ENCODE measurements around the gene SRMS. TPM values are rescaled to one million over a fixed set of nuclear protein-coding genes. Genes with fewer than 3 reads are reported as not detected.

SRMS gene
- total and polyA plus RNA-seq, 2 donors (not counting 1 experiment from before 2014, with no cell fraction given) = not detected

DNA sequence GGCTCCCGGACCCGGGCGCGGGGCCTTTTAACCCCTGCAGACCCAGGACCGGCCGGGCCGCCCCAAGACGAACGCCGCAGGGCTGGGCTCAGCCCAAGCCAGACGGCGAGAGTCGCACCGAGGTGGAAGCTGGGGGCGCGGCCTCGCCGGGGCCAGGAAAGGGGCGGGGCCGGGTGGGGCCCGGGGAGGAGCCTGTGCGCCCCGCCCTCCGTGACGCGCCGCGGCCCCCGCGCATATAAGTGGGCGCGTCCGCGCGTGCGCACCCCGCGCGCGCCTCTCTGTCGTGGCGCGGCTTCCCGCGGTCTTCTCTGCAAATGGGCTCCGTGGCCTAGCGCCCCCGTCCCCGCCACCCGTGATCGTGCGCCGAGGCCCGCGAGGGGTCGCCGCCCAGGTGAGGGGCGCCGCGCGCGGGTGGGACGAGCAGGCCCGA is 27.0 kb downstream of the SRMS start, which contains the start of gene PPDPF:
Gene PPDPF, plus strand, starts transcription at position 262 of the 430 bp plus-strand sequence. CDS start 544 bp downstream, outside the sequence.
- Histone ChIP-seq H3K79me2 (ENCODE audit: control insufficient read depth, insufficient read depth, low read length) (peaks cover 14% of the 10 kb centered on the region), H3K9me3 (ENCODE audit: control insufficient read depth, insufficient read depth, low read depth, low read length) (no peaks in the 10 kb centered on the region), H3K27ac (ENCODE audit: insufficient read depth, low read length) (peak within 1 kb of the TSS; percentile 79), H3K4me2 (ENCODE audit: extremely low read depth, insufficient read depth, low read length) (peak within 1 kb of the TSS; percentile 87), H2AFZ (ENCODE audit: low read length) (peak within 1 kb of the TSS; percentile 62), H3K4me1 (ENCODE audit: control insufficient read depth, extremely low read depth, insufficient read depth, low read length) (peaks cover 2% of the 10 kb centered on the region), H3K4me3 (replicated peaks in 1 of 4; ENCODE audit: control extremely low read depth in 1 of 4, insufficient read depth in 1 of 4, low read depth in 3 of 4, low read length in 4 of 4) (peak within 1 kb of the TSS; percentile 69 to 92 (median 92)), H3K36me3 (ENCODE audit: control insufficient read depth, insufficient read depth, low read length) (peaks cover 5% of the 10 kb centered on the region), H4K20me1 (ENCODE audit: control insufficient read depth, extremely low read depth, insufficient read depth, low read length) (no peaks in the 10 kb centered on the region), H3K27me3 (ENCODE audit: control insufficient read depth, insufficient read depth, low read length) (no peaks in the 10 kb centered on the region), H3K9ac (ENCODE audit: insufficient read depth, low read length) (peak within 1 kb of the TSS; percentile 81)
- TF ChIP-seq, protein P1, sequence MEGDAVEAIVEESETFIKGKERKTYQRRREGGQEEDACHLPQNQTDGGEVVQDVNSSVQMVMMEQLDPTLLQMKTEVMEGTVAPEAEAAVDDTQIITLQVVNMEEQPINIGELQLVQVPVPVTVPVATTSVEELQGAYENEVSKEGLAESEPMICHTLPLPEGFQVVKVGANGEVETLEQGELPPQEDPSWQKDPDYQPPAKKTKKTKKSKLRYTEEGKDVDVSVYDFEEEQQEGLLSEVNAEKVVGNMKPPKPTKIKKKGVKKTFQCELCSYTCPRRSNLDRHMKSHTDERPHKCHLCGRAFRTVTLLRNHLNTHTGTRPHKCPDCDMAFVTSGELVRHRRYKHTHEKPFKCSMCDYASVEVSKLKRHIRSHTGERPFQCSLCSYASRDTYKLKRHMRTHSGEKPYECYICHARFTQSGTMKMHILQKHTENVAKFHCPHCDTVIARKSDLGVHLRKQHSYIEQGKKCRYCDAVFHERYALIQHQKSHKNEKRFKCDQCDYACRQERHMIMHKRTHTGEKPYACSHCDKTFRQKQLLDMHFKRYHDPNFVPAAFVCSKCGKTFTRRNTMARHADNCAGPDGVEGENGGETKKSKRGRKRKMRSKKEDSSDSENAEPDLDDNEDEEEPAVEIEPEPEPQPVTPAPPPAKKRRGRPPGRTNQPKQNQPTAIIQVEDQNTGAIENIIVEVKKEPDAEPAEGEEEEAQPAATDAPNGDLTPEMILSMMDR (conservative IDR thresholded peaks at IDR 0.05 in 1 of 2, IDR thresholded peaks at IDR 0.05 in 1 of 2; ENCODE audit: low read depth in 1 of 2, low read length in 2 of 2) = no peak
- TF ChIP-seq EZH2 (IDR thresholded peaks at IDR 0.05; ENCODE audit: low read length, missing control alignments) = no peak
- DNase-seq (ENCODE audit: low read depth in 2 of 2) = peak; percentile 67 to 80

DNA sequence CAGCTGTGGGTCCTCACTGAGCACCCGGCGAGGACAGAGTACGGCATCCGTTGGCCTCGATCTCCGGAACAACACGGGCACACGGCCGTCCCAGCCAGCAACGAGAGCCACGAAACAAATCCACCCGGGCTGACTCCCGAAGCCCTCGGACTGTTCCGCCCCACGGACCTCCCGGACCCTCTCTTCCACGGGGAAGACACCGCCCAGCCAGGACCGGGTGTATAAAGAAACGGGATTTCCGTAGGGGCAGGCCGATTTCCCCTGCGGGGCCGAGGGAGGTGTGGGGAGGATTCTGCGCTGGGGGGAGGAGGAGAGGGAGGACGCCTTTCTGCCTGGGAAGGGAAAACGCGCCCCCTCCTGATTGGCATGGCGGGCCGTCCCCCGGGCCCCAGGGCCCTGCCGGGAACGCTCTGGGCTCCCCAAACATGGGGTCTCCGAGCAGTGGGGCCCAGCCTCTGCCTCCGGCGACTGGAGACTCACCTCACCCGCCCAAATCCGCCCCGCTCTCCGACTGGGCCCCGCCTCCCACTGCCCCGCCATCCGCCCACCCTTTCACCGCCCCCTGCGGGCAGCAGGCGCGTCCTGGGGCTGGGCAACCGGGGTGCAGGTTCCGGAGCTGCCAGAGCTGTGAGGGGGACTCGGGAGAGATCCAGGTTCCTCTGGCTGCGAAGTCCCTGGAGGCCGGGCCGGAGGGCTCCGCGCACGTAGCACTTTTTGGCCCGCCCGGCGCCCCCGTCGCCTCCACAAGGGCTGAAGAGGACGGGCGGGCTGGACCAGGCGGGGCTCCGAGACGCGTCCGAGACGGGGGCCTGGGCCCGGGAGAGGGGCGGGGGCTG is 27.7 kb downstream of the SRMS start:
- Histone ChIP-seq H3K36me3 (ENCODE audit: control insufficient read depth, insufficient read depth, low read length) (peaks cover 5% of the 10 kb centered on the region), H3K9me3 (ENCODE audit: control insufficient read depth, insufficient read depth, low read depth, low read length) (no peaks in the 10 kb centered on the region), H3K9ac (ENCODE audit: insufficient read depth, low read length) (peak overlapping the region; percentile 81), H3K4me3 (replicated peaks in 1 of 4; ENCODE audit: control extremely low read depth in 1 of 4, insufficient read depth in 1 of 4, low read depth in 3 of 4, low read length in 4 of 4) (peak overlapping the region; percentile 54 to 92 (median 62)), H3K4me1 (ENCODE audit: control insufficient read depth, extremely low read depth, insufficient read depth, low read length) (peaks cover 2% of the 10 kb centered on the region), H3K27ac (ENCODE audit: insufficient read depth, low read length) (peak overlapping the region; percentile 27), H4K20me1 (ENCODE audit: control insufficient read depth, extremely low read depth, insufficient read depth, low read length) (no peaks in the 10 kb centered on the region), H2AFZ (ENCODE audit: low read length) (peak overlapping the region; percentile 62), H3K27me3 (ENCODE audit: control insufficient read depth, insufficient read depth, low read length) (no peaks in the 10 kb centered on the region), H3K4me2 (ENCODE audit: extremely low read depth, insufficient read depth, low read length) (peak overlapping the region; percentile 87), H3K79me2 (ENCODE audit: control insufficient read depth, insufficient read depth, low read length) (peaks cover 14% of the 10 kb centered on the region)
- peak; percentile 46 to 49 for DNase-seq (ENCODE audit: low read depth in 2 of 2)
- TF ChIP-seq EZH2 (IDR thresholded peaks at IDR 0.05; ENCODE audit: low read length, missing control alignments) = no peak
- TF ChIP-seq, protein P1 (conservative IDR thresholded peaks at IDR 0.05 in 1 of 2, IDR thresholded peaks at IDR 0.05 in 1 of 2; ENCODE audit: low read depth in 1 of 2, low read length in 2 of 2) = peak; percentile 24 to 25

DNA sequence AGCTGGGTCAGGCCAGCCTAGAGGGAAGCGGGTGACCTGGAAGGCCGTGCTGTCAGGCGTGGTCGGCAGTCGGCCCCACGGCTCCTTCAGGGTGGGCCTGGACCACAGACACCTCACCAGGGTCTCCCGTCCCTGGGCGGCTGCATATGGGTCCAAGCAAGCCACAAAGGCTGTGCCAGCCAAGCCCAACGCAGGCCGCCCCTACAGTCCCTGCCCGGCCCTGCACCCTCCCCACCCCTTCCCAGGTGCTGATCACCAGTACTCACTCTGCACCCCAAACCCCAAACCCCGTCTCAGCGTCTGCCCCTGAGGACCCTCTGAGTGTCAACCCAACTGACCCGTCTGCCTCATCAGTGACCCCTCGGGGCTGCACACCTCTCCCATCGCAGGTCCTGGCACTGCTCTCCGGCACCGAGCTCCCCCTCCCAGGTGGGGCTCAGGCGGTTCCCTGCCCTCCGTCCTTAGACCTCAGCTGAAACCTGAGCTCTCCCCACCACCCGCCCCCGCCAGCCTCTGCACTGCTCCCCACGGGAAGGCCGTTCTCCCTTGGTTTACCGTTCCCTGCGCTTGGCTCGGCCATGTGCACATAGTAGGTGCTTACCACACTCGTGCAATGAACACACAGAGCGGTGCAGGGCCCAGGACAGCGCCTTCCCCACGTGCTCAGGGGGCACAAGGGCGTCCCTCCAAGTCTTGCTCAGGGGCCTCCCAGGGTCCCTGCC is 28.4 kb downstream of the SRMS start:
- no peaks in the 10 kb centered on the region for H3K27me3 ChIP-seq (ENCODE audit: control insufficient read depth, insufficient read depth, low read length)
- no peaks in the 10 kb centered on the region for H4K20me1 ChIP-seq (ENCODE audit: control insufficient read depth, extremely low read depth, insufficient read depth, low read length)
- DNase-seq (ENCODE audit: low read depth in 2 of 2) = no peak
- no peaks in the 10 kb centered on the region for H3K9me3 ChIP-seq (ENCODE audit: control insufficient read depth, insufficient read depth, low read depth, low read length)
- H3K4me1 ChIP-seq (ENCODE audit: control insufficient read depth, extremely low read depth, insufficient read depth, low read length) = peaks cover 2% of the 10 kb centered on the region
- H3K4me2 ChIP-seq (ENCODE audit: extremely low read depth, insufficient read depth, low read length) = no peak overlapping the region
- peaks cover 5% of the 10 kb centered on the region for H3K36me3 ChIP-seq (ENCODE audit: control insufficient read depth, insufficient read depth, low read length)
- H3K9ac ChIP-seq (ENCODE audit: insufficient read depth, low read length) = no peak overlapping the region
- peak overlapping the region; percentile 62 for H2AFZ ChIP-seq (ENCODE audit: low read length)
- peaks cover 14% of the 10 kb centered on the region for H3K79me2 ChIP-seq (ENCODE audit: control insufficient read depth, insufficient read depth, low read length)
- no peak for TF ChIP-seq EZH2 (IDR thresholded peaks at IDR 0.05; ENCODE audit: low read length, missing control alignments)
- TF ChIP-seq, protein P1 (conservative IDR thresholded peaks at IDR 0.05 in 1 of 2, IDR thresholded peaks at IDR 0.05 in 1 of 2; ENCODE audit: low read depth in 1 of 2, low read length in 2 of 2) = no peak
- no peak overlapping the region for H3K27ac ChIP-seq (ENCODE audit: insufficient read depth, low read length)
- peak overlapping the region; percentile 54 to 92 (median 62) for H3K4me3 ChIP-seq (replicated peaks in 1 of 4; ENCODE audit: control extremely low read depth in 1 of 4, insufficient read depth in 1 of 4, low read depth in 3 of 4, low read length in 4 of 4)
